ENCODE measurements around the gene WAPL. TPM values are rescaled to one million over a fixed set of nuclear protein-coding genes. Genes with fewer than 3 reads are reported as not detected.

WAPL gene
- total RNA-seq, 1 donor from 2014 or later = 43.2 TPM

- TF ChIP-seq CTCF (IDR thresholded peaks at IDR 0.05; ENCODE audit: insufficient read depth, low read depth, low read length) (no peak), EZH2 (IDR thresholded peaks at IDR 0.05; ENCODE audit: insufficient read depth, low read length) (no peak)
Measured at GRCh38 chr10:86419101-86419500, 102.5 kb downstream of the WAPL start.

GRCh38 chr10:86415583-86415982, 106.0 kb downstream of the WAPL start:
- Mint-ChIP-seq H3K27me3 (ENCODE audit: low read depth, unreplicated experiment) (no peaks in the 10 kb centered on the region), H3K4me3 (ENCODE audit: unreplicated experiment) (no peak overlapping the region), H3K9me3 (ENCODE audit: unreplicated experiment) (no peaks in the 10 kb centered on the region), H3K27ac (ENCODE audit: unreplicated experiment) (no peak overlapping the region), H3K4me1 (ENCODE audit: low read depth, unreplicated experiment) (peaks cover 25% of the 10 kb centered on the region), H3K36me3 (ENCODE audit: low read depth, unreplicated experiment) (peaks cover 3% of the 10 kb centered on the region)
- Histone ChIP-seq H3K36me3 (ENCODE audit: insufficient read depth, low read length) (no peaks in the 10 kb centered on the region), H3K4me1 (ENCODE audit: insufficient read depth, low read length) (peaks cover 24% of the 10 kb centered on the region), H3K9me3 (ENCODE audit: insufficient read depth, low read depth, low read length) (peaks cover 4% of the 10 kb centered on the region), H3K4me3 (ENCODE audit: insufficient read depth, low read depth, low read length) (no peak overlapping the region), H3K9ac (ENCODE audit: low read length) (no peak overlapping the region), H4K20me1 (ENCODE audit: insufficient read depth, low read length) (no peaks in the 10 kb centered on the region), H3K4me2 (ENCODE audit: low read length) (no peak overlapping the region), H3K27me3 (ENCODE audit: insufficient read depth, low read length) (no peaks in the 10 kb centered on the region), H2AFZ (ENCODE audit: low read depth, low read length) (no peak overlapping the region), H3K79me2 (ENCODE audit: insufficient read depth, low read length) (no peaks in the 10 kb centered on the region), H3K27ac (ENCODE audit: low read depth, low read length) (no peak overlapping the region)
- TF ChIP-seq EZH2 (IDR thresholded peaks at IDR 0.05; ENCODE audit: insufficient read depth, low read length) = no peak
- no peak for TF ChIP-seq CTCF (IDR thresholded peaks at IDR 0.05; ENCODE audit: insufficient read depth, low read depth, low read length)
- DNase-seq (ENCODE audit: low read depth) (no peak), FAIRE-seq (no peak)

More at GRCh38 chr10:86419101-86419500, 102.5 kb downstream of the WAPL start:
- H3K36me3 ChIP-seq (ENCODE audit: insufficient read depth, low read length) = no peaks in the 10 kb centered on the region
- no peak overlapping the region for H2AFZ ChIP-seq (ENCODE audit: low read depth, low read length)
- H3K27ac ChIP-seq (ENCODE audit: low read depth, low read length) = no peak overlapping the region
- no peaks in the 10 kb centered on the region for H3K27me3 Mint-ChIP-seq (ENCODE audit: low read depth, unreplicated experiment)
- H3K4me3 ChIP-seq (ENCODE audit: insufficient read depth, low read depth, low read length) = no peak overlapping the region
- H3K9me3 ChIP-seq (ENCODE audit: insufficient read depth, low read depth, low read length) = no peaks in the 10 kb centered on the region
- H3K4me1 ChIP-seq (ENCODE audit: insufficient read depth, low read length) = peaks cover 3% of the 10 kb centered on the region
- no peaks in the 10 kb centered on the region for H4K20me1 ChIP-seq (ENCODE audit: insufficient read depth, low read length)
- no peaks in the 10 kb centered on the region for H3K4me1 Mint-ChIP-seq (ENCODE audit: low read depth, unreplicated experiment)
- DNase-seq (ENCODE audit: low read depth) = no peak
- peaks cover 2% of the 10 kb centered on the region for H3K36me3 Mint-ChIP-seq (ENCODE audit: low read depth, unreplicated experiment)
- FAIRE-seq = no peak
- no peaks in the 10 kb centered on the region for H3K27me3 ChIP-seq (ENCODE audit: insufficient read depth, low read length)
- no peak overlapping the region for H3K4me2 ChIP-seq (ENCODE audit: low read length)
- no peak overlapping the region for H3K9ac ChIP-seq (ENCODE audit: low read length)
- no peak overlapping the region for H3K4me3 Mint-ChIP-seq (ENCODE audit: unreplicated experiment)
- H3K9me3 Mint-ChIP-seq (ENCODE audit: unreplicated experiment) = no peaks in the 10 kb centered on the region
- H3K27ac Mint-ChIP-seq (ENCODE audit: unreplicated experiment) = no peak overlapping the region
- H3K79me2 ChIP-seq (ENCODE audit: insufficient read depth, low read length) = no peaks in the 10 kb centered on the region

- no peaks in the 10 kb centered on the region for H3K36me3 ChIP-seq (ENCODE audit: insufficient read depth, low read length)
- TF ChIP-seq CTCF (IDR thresholded peaks at IDR 0.05; ENCODE audit: insufficient read depth, low read depth, low read length) (no peak), EZH2 (IDR thresholded peaks at IDR 0.05; ENCODE audit: insufficient read depth, low read length) (no peak)
- H3K4me2 ChIP-seq (ENCODE audit: low read length) = no peak overlapping the region
- H3K27ac Mint-ChIP-seq (ENCODE audit: unreplicated experiment) = no peak overlapping the region
- H3K4me1 ChIP-seq (ENCODE audit: insufficient read depth, low read length) = peaks cover 24% of the 10 kb centered on the region
- no peaks in the 10 kb centered on the region for H3K27me3 Mint-ChIP-seq (ENCODE audit: low read depth, unreplicated experiment)
- H3K4me3 ChIP-seq (ENCODE audit: insufficient read depth, low read depth, low read length) = no peak overlapping the region
- H2AFZ ChIP-seq (ENCODE audit: low read depth, low read length) = no peak overlapping the region
- no peaks in the 10 kb centered on the region for H3K27me3 ChIP-seq (ENCODE audit: insufficient read depth, low read length)
- no peak overlapping the region for H3K9ac ChIP-seq (ENCODE audit: low read length)
- H3K27ac ChIP-seq (ENCODE audit: low read depth, low read length) = no peak overlapping the region
- FAIRE-seq (no peak), DNase-seq (ENCODE audit: low read depth) (no peak)
- no peaks in the 10 kb centered on the region for H3K9me3 Mint-ChIP-seq (ENCODE audit: unreplicated experiment)
- no peak overlapping the region for H3K4me3 Mint-ChIP-seq (ENCODE audit: unreplicated experiment)
- peaks cover 5% of the 10 kb centered on the region for H3K9me3 ChIP-seq (ENCODE audit: insufficient read depth, low read depth, low read length)
- H4K20me1 ChIP-seq (ENCODE audit: insufficient read depth, low read length) = no peaks in the 10 kb centered on the region
- H3K36me3 Mint-ChIP-seq (ENCODE audit: low read depth, unreplicated experiment) = peaks cover 3% of the 10 kb centered on the region
- H3K4me1 Mint-ChIP-seq (ENCODE audit: low read depth, unreplicated experiment) = peaks cover 26% of the 10 kb centered on the region
- no peaks in the 10 kb centered on the region for H3K79me2 ChIP-seq (ENCODE audit: insufficient read depth, low read length)
Measured at GRCh38 chr10:86415116-86415515, 106.5 kb downstream of the WAPL start.
